ENCODE results near the gene MRPS18A.
"Not testable (repeated sequence)": the region's sequence is repeated elsewhere in the genome, so short reads cannot be mapped to it uniquely, and the experiment has no call there.

The MRPS18A gene

GRCh38 chr6:43671801-43672690 is 15.5 kb downstream of the MRPS18A start:
- no peak for DNase-seq (ENCODE audit: low read depth in 2 of 2, low spot score in 1 of 2)

DNA sequence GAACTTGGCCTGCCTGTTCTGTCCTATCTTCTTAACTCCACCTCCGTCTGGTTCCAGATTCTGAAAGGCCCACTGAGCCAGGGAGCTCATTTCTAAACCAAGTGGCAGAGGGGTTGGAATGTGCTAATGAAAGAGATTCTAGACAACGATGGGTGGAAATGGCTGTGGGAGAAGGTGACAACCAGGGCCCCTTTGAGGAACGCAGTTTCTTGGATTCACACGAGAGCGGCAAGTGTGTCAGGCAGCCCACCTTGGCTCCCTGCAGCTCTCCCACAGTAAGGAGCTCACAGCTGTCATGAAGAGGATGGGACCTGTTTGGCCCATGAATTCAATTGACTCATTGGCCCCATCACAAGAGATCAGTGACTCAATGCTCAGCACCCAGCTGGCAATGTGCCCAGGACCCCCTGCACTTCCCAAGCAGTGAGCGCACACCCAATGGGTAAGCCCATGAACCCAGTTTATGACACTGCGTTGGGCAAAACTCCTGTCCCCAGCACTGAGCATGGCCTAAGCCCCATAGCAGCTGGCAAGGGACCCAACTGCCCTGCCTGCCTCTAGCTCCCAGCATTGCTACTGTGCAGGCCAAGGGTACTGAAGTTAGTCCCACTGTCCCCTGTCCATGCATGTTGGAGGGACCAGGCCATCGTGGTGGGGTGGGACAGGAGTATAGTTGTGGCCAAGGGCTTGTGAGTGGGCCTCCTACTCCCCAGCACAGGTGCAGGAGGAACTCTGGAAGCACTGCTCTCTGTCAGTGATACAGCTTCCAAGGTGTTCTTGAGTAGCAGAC is 16.4 kb downstream of the MRPS18A start:
- no peak for DNase-seq (ENCODE audit: low read depth in 2 of 2, low spot score in 1 of 2)

DNA sequence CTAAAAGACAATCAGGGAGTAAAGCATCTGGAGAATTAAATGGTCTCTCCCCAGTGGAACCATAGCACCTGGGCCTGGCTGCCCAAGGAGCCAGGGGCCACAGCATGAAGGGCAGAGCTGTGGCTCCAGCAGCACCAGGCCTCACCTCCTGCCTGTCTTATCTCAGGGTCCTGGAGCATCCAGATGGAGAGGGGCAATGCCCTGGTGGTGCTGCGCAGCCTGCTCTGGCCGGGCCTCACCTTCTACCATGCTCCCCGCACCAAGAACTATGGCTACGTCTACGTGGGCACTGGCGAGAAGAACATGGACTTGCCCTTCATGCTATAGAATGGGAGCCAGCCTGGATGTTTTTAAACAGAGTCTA is 17.0 kb downstream of the MRPS18A start:
- no peak for DNase-seq (ENCODE audit: low read depth in 2 of 2, low spot score in 1 of 2)

DNA sequence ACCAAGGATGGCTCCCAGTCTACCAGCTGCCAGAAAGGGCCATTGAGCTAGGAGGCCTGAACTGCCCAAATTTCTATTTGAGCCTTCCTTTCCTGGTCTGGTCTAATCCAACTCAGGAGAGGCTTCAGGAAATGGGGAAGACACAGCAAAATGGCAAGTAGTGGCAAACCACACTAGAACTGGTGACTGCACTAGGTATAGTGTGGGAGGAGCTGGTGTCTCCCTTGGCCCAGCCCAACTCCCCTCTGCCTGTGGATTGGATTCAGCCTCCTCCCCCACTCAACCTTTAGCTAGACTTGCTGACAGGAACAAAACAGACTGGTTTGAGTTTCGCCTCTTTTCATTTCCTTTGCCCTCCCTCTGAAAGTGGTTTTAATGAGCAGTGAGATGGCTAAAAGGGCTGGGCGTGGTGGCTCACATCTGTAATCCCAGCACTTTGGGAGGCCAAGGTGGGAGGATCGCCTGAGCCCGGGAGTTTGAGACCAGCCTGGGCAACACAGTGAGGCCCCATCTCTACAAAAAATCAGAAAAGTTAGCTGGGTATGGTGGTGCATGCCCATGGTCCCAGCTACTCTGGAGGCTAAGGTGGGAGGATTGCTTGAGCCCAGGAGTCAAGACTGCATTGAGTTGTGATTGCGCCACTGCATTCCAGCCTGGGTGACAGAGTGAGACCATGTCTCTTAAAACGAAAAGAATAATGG is 17.5 kb downstream of the MRPS18A start:
- DNase-seq (ENCODE audit: low read depth in 2 of 2, low spot score in 1 of 2): no peak

- no peak for DNase-seq (ENCODE audit: low read depth in 2 of 2, low spot score in 1 of 2)
Measured at GRCh38 chr6:43669050-43669921, 18.3 kb downstream of the MRPS18A start.

DNA sequence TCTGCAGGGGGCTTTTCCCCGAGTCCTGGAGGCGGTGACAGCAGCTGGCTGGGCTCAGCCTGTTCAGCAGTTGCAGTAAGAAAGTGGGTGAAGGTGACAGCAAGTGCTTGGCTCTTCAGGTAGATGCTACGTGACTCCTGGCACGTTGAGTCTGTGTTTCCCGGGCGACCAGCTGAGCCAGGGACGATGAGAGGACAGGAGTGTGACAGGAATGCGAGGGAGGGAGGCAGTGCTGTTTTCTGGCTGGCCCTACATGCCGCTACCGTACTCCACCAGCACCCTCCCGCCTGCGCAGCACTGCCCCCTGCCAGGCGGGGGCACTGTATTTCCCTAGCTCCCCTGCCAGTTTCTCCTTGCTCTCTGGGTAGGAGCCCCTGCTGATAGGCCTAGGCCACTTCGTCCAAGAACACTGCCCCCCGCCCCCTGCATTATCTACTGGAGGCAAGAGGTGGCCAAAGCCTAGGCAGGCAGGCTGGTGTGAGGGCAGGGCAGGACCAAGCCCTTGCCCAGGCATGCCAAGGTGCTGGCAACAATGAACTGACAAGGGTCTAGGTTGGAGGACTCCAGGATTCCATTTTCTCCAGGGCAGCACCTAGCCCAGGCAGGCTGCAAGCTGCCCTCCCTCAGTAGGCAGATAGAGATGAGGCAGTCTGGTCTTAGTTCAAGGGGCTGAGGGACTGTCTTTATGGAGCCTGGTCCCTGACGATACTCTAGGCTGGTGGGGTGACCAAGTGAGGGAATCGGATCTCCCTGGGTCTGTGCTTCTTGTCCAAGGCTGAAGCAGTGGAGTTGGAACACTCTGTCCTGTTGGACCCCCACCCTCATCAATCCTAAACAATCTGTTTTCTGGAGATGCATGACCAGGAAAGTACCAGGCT is 19.2 kb downstream of the MRPS18A start:
- DNase-seq (ENCODE audit: low read depth in 2 of 2, low spot score in 1 of 2): peak in 1 of 2 donors; percentile 10

DNA sequence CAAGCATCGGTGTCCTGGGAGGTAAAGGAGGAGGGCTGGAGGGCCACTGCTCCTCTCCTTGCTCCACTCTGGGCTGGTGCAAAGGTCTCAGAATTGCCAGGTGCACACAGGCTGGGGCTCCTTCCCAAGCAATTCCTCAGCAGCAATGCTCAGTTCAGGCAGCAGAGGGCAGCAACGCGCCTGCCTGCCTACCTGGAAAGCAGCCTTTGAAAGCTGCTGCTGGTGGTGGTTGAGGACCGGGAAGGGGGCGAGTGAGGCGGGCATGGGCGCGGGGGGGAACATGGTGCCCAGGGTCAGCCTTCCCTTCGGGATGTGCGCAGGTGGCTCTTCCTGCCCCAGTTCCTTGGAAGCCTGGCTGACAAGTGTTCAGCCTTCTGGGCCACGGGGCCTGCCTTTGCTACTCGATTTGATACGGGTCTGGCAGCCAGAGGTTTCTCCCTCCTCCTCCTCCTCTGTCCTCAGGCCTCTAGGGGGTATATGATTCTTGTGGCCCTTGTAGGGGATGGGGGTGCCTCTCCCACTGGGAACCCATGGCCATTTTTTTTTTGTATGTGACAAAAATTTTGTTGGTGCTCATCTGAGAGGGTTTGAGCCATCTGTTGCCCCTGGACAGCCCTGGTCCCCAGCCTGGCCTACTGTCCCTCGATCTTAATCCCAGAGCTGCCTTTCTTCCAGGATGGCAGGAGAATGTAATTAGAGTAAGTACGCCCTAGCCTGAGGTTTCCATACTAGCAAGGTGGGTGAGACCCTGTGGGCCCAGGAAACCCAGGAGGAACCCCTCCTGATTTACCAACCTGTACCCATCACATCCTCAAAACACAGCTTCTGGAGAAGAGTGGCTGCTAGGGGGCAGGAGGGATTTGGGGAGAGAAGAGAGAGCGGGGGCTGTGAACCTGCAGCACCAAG is 20.1 kb downstream of the MRPS18A start:
- peak; percentile 25 to 71 for DNase-seq (ENCODE audit: low read depth in 2 of 2, low spot score in 1 of 2)

DNA sequence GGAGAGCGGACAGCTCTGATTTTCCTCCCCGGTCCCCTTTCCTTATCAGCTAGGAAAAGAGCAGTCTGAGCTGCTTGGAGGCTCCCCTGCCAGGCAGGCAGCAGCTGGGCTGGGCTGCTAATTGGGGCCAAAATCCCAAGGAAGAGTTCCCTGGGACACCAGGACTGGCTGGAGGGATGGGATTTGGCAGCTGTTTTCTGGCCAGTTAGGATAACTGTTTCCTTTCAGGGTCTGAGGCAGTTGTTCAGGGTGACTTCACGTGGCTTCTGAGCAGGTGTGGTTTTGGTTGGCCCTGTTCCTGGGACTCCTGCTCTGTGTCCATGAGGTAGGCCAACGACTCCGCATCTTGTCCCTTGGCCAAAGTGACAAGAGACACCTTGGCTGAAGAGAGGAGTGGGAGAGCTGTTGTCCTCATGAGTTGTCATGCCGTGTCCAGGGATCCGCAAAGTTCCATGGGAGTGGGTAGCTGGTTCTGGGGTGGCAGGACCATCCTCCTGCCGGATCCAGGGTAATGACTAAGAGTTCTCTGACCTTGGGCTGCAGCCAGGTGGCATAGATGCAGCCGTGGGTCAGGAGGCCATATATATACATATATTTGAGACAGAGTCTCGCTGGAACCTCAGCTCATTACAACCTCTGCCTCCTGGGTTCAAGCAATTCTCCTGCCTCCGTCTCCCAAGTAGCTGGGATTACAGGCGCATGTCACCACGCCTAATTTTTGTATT is 21.2 kb downstream of the MRPS18A start:
- no peak for DNase-seq (ENCODE audit: low read depth in 2 of 2, low spot score in 1 of 2)

GRCh38 chr6:43665376-43665775 is 22.2 kb downstream of the MRPS18A start:
- no peak for DNase-seq (ENCODE audit: low read depth in 2 of 2, low spot score in 1 of 2)

DNA sequence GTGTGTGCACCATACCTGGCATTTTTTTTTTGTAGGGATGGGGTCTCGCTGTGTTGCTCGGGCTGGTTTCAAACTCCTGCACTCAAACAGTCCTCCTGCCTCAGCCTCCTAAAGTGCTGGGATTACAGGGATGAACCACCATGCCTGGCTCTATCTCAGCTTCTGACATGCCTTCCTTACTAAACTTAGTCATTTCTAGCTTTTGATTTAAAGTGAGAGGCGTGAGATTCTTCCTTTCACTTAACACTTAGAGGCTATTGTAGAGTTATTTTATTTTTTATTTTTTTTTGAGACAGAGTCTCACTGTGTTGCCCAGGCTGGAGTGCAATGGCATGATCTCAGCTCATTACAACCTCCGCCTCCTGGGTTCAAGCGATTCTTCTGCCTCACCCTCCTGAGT is 24.6 kb downstream of the MRPS18A start:
- not testable (repeated sequence) for DNase-seq (ENCODE audit: low read depth in 2 of 2, low spot score in 1 of 2)

- DNase-seq (ENCODE audit: low read depth in 2 of 2, low spot score in 1 of 2): no peak
Measured at GRCh38 chr6:43658161-43658560, 29.4 kb downstream of the MRPS18A start.

DNA sequence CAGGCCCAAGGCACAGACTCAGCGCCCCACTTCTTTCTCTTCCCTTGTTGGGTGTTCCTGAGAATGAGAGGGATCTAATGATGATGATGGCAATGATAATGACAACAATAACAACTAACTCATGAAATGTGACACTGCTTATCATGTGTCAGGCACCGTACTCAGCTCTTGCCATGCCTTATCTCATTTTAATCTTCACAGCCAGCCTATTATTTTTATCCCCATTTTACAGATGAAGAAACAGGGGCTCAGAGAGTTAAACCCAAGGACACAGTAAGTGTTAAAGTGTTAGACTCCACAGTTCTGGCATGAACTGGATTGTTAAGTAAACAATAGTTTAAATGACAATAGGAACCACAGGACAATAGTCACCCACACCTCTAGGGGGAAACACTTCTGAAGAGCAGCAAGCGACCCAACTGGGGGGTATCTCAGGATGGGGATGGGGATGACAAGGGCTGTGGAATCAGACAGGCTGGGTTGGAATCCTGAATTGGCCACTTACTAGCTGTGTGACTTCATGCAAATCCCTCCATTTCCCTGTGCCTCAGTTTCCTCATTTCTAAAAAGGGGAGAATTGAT is 30.3 kb downstream of the MRPS18A start:
- no peak for DNase-seq (ENCODE audit: low read depth in 2 of 2, low spot score in 1 of 2)

GRCh38 chr6:43652822-43653221 is 34.8 kb downstream of the MRPS18A start:
- DNase-seq (ENCODE audit: low read depth in 2 of 2, low spot score in 1 of 2): not testable (repeated sequence)

DNA sequence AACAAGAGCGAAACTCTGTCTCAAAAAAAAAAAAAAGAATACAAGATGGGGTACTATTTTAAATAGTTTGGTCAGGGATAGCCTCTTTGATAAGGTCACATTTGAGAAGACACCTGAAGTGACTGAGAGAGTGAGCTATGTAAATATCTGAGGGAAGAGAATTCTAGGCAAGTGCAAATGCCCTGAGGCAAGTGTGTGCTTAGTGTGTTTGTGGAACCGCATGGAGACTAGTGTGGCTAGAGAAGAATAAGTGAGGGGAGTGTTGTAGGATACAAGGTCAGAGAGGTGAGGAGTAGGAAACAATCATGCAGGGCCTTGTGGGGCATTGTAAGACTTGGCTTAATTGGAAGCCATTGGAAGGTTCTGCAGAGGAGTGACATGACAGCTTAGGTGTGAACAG is 39.3 kb downstream of the MRPS18A start:
- DNase-seq (ENCODE audit: low read depth in 2 of 2, low spot score in 1 of 2): no peak

DNA sequence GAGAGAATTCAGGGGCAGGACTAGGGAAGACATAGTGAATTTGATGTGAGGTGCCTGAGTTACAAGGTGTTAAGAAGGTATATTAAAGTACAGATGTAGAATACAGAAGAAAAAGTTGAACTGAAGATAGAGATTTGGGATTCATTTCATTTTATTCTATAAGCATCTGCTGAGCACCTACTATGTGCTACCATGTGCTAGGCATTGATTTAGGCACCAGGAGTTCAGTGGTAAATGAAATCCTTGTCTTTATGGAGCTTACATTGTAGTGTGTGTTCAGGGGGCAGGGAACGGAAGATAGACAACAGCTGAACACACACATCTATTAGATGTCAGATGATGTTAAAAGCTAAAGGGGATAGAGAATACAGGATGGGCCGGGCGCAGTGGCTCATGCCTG is 40.0 kb downstream of the MRPS18A start:
- DNase-seq (ENCODE audit: low read depth in 2 of 2, low spot score in 1 of 2): no peak

GRCh38 chr6:43645613-43645964 is 42.0 kb downstream of the MRPS18A start:
- no peak for DNase-seq (ENCODE audit: low read depth in 2 of 2, low spot score in 1 of 2)

DNA sequence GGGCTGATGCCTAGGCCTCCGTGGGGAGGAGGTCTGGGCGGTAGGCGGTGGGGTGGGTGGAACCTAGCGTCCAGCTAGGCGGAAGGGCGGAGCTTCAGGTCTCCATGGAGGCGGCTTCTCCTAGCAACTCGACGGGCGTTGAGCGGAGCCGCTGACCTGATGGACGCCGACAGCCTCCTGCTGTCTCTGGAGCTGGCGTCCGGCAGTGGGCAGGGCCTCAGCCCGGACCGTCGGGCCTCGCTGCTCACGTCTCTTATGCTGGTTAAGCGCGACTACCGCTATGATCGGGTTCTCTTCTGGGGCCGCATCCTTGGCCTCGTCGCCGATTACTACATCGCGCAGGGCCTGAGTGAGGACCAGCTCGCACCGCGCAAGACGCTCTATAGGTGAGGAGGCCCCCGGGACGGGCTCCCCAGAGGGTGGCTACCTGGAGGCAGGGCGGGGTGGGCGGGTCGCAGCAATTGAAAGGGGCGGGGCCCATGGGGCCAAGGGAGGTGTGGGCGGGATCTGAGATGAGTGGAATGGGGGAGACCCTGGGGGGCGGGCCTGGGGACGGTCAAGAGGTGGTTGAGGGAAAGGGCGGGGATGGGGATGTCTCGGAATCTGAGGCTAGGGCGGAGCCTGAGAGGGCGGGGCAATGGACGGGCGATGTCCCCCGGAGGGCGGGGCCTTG is 42.5 kb downstream of the MRPS18A start, which contains the start of gene RSPH9:
Gene RSPH9, plus strand, starts transcription at position 97 of the 673 bp plus-strand sequence. Its CDS starts 63 bp downstream, at position 160.
- peak in 1 of 2 donors; percentile 31 for DNase-seq (ENCODE audit: low read depth in 2 of 2, low spot score in 1 of 2)
